GM21717 (cell line): ENCODE data around the gene YPEL1.
"Not testable (repeated sequence)": the region's sequence is repeated elsewhere in the genome, so short reads cannot be mapped to it uniquely, and the experiment has no call there.

Source experiments
- ATAC-seq: cut with Tn5 transposase; IDR thresholded peaks from one replicate; pipeline ENCODE4 v1.9.1; 2021; ENCODE audit warnings: mild to moderate bottlenecking, moderate library complexity; ENCODE audit not compliant: unreplicated experiment

Gene YPEL1

DNA sequence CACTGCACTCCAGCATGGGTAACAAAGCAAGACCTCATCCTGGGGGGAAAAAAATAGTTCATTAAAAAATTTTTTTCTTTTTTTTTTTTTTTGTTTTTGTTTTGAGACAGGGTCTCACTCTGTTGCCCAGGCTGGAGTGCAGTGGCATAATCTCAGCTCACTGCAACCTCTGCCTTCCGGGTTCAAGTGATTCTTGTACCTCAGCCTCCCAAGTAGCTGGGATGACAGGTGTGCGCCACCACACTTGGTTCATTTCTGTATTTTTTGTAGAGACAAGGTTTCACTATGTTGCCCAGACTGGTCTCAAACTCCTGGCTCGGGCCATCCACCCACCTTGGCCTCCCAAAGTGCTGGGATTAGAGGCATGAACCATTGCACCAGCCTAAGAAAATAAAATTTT, 11.1 kb downstream of the YPEL1 start:
- ATAC-seq = not testable (repeated sequence)

- ATAC-seq = not testable (repeated sequence)
Measured at GRCh38 chr22:21721195-21721852, 14.3 kb downstream of the YPEL1 start.

- not testable (repeated sequence) for ATAC-seq
Measured at GRCh38 chr22:21720191-21720859, 15.3 kb downstream of the YPEL1 start.

- ATAC-seq = no peak
Measured at GRCh38 chr22:21719024-21719423, 16.6 kb downstream of the YPEL1 start.

DNA sequence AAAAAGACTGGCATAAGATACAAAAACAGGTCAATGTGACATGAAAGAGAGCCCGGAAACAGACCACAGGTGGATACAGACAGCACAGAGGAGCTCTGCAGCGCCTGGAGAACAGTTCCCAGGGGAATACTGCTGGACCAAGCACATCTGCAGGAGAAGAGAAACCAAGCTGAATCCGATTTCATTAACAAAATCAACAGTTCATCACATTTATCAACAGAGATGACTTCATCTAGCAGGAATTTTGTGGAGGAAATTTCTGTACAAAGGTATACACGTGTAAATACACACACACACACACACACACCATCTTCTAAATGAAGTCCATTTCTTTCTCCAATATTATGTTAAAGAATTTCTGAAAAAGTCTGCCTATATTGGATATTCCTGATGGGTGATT, 17.1 kb downstream of the YPEL1 start:
- ATAC-seq = no peak

GRCh38 chr22:21716395-21717122, 19.0 kb downstream of the YPEL1 start:
- not testable (repeated sequence) for ATAC-seq

- ATAC-seq = no peak
Measured at GRCh38 chr22:21714786-21715185, 20.8 kb downstream of the YPEL1 start.

DNA sequence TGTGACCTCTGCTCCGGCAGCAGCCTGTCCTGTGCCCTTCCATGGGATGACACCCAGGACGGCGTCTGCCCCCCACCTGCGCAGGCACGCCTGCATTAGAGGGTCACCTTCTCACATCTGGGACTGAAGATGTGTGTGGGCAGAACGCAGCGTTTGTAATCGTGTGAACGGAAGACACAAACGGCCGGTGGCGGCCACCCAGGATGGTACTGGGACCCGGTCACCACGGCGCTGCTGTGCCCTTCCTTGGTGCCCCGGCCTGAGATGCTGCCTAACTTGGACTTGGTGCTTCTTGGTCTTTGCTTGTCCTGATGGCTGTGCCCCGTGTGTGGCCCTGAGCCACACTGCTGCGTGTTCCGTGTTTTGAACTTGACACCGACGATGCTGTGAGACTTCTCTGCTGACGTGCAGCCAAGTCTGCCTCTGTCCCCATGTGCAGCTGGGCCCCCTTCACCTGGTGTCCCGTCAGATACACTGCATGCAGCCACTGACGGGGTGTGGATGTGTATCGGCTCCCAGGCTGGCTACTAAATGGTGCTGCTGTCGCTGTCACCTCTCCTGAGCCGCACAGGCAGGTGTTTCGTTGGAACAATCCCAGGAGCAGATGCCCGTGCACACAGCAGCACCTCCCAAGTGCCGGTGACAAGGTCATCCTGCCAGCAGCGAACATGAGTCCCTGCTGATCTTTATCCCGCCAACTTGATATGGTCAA, 21.4 kb downstream of the YPEL1 start:
- ATAC-seq = no peak

DNA sequence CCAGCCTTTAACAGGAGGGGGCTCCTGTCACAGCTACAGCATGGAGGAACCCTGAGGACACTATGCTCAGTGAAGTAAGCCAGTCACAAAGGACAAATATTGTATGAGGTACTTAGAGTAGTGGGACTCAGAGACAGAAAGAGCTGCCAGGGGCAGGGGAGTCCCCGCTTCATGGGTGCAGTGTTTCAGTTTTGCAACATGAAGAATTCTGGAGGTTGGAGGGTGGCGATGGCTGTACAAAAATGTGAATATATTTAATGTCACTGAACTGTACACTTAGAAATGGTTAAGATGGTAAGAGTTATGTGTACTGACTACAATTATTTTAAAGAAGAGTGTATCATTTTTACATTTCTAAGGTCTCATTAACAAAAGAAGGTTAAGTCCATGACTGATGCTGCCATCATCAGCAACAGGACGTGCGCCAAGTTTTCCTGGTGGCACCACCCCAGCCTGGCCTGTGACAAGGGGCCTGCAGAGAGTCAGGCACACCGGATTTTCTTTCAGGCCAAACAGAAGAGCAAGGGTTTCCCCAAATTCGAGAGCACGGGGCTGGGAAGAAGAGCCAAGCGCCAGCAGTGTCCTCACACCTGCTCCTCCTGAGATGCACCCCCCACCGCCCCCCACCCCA, 22.1 kb downstream of the YPEL1 start:
- ATAC-seq = no peak

GRCh38 chr22:21712751-21713427, 22.7 kb downstream of the YPEL1 start:
- ATAC-seq = no peak

DNA sequence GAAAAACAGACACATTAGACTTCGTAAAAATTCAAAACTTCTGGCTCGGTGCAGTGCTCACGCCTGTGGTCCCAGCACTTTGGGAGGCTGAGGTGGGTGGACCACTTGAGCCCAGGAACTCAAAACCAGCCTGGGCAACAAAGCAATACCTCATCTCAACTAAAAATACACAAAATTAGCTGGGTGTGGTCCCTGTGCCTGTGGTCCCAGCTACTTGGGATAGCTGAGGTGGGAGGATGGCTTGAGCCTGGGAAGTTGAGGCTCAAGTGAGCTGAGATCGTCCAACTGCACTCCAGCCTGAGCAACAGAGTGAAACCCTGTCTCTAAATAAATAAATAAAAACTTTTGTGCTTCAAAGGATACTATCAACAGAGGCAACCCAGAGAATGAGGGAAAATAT, 23.7 kb downstream of the YPEL1 start:
- ATAC-seq = no peak

- ATAC-seq = no peak
Measured at GRCh38 chr22:21710156-21710555, 25.4 kb downstream of the YPEL1 start.

- ATAC-seq = no peak
Measured at GRCh38 chr22:21709688-21710087, 25.9 kb downstream of the YPEL1 start.

GRCh38 chr22:21708960-21709359, 26.6 kb downstream of the YPEL1 start:
- no peak for ATAC-seq

DNA sequence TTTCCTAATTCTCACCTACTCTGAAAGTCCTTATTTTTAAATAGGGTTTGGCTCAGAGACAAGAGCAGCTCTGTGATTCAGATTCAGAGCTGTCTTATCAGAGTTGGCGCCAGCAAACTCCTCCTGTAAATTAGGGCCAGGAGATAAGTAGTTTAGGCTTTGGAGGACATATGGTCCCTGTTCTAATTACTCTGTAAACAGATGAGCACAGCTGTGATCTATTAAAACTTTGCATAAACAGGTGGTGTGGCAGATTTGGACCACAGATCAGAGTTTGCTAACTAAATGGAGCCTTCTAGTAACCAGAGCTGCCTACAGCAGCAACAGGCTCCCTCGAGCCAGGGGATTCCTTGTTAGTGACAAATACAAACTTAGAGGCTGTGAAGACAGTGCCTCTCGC, 27.9 kb downstream of the YPEL1 start:
- ATAC-seq = no peak

DNA sequence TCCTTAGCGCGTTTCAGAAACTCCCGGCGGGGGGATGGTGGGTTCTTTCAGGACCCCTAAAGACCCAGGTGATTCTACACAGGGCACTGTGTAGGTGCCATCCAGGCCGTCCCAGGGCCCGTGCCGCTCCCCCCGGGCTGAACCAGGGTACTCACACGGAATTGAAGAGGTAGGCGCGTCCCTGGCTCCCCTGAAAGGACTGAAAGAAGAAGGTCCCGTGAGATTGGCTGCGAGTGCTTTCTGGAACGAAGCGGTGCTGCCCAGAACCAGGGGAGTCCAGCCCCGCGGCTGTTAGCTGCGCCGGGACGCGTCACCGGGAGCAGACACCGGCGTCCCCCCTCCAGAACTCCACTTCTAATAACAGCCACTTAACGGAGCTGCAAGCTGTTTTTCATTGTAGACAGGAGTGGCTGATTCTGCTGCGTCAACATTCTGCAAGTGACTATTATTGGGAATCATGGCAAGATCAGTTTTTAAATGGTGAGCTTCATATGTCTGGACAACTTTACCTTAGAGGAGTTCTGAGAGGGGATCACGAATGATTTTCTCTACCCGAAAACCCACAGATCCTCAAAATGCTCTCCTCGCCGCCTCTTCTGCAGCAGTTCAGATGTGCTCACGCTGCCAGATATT, 31.8 kb downstream of the YPEL1 start:
- ATAC-seq = no peak

DNA sequence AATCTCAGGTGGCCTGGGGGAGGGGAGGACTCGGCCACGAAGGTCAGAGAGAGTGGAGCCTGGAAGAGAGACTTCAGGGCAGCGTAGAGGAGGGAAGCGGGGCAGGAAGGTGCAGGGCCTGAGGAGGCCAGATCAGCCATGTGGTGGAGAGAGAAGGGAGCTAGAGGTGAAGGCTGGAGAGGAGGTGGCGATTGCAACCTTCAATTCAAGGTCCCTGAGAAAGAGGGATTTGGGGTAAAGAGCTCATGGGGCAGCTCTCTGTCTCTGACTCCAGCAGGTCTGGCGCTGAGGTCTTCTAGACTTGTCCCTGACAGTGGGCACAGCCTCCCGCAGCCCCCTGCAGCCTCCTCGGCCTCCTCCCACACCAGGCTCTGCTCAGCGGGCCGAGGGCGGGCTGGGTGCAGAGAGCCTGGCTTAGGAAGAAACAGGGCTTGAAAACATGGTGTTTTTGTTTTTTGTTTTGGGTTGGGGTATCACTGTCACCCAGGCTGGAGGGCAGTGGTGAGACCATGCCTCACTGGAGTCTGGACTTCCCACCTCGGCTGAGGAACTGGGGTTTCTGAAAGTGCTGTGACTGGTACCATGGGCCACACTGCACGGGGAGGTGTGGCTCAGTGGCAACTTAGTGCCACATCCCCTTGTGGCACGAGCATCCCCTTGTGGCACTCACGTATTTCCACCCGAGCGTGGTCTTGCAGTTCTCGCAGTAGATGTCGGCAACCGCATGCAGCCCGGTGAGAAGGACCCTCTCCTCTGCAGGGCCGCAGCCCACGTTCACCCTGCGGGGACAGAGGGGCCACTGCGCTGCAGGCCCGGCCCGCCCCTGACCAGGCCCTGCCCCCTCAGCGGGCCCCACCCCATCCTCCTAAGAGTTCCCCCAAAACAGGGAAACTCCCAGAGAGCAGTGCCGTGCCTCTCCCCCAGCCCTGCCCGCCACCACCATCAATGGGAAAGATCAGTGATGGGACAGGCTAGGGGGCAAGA, 32.6 kb downstream of the YPEL1 start:
- no peak for ATAC-seq

- no peak for ATAC-seq
Measured at GRCh38 chr22:21702094-21702493, 33.5 kb downstream of the YPEL1 start.
